Panc1 (cell line): ENCODE measurements around the gene DNER. TPM values are rescaled to one million over a fixed set of nuclear protein-coding genes. Genes with fewer than 3 reads are reported as not detected.

Experiments used
- ATAC-seq: fragments of 200-7000 bp; cut with Tn5 transposase; 2 replicates; pipeline ENCODE4 v1.9.1; 2020; ENCODE audit warnings: mild to moderate bottlenecking, moderate library complexity
- BruUV-seq: library from RNA; stranded (reverse); fragments of 400-500 nt; replicated peaks from 2 replicates; lab custom pipeline; 2021; lab: Mats Ljungman, UMichigan
- CTCF ChIA-PET: fragments of 300-600 bp; sonication (Branson Sonifier 250); formaldehyde crosslinking; loops from one replicate; lab custom pipeline; 2022; ENCODE audit warnings: antibody characterized with exemption; lab: Charles Lee
- POLR2A ChIA-PET: fragments of 300-600 bp; sonication (Branson Sonifier 250); formaldehyde crosslinking; loops from one replicate; lab custom pipeline; 2022; ENCODE audit warnings: antibody characterized with exemption; lab: Charles Lee
- DNase-seq: peaks from one replicate; pipeline ENCODE4 v3.0.0-alpha.2; 2010; ENCODE audit warnings: low read depth, low spot score
- H3K27ac ChIP-seq: 2 replicates; pipeline ENCODE4 v1.5.1; 2011; ENCODE audit warnings: mild to moderate bottlenecking, low read length, inconsistent platforms
- H3K27me3 ChIP-seq: fragments of 200-500 bp; sonication (Bioruptor generic); 2 replicates; pipeline ENCODE4 v1.6.0; 2014; ENCODE audit warnings: low read length, inconsistent platforms; ENCODE audit not compliant: control insufficient read depth, insufficient read depth
- H3K36me3 ChIP-seq: fragments of 200-500 bp; sonication (Bioruptor generic); 2 replicates; pipeline ENCODE4 v1.5.1; 2014; ENCODE audit warnings: inconsistent platforms, mild to moderate bottlenecking, low read length, moderate library complexity; ENCODE audit not compliant: control insufficient read depth, insufficient read depth
- H3K4me1 ChIP-seq: 2 replicates; pipeline ENCODE4 v1.5.1; 2011; ENCODE audit warnings: inconsistent platforms, mild to moderate bottlenecking, low read length, moderate library complexity; ENCODE audit not compliant: control insufficient read depth, insufficient read depth
- H3K4me3 ChIP-seq, 2 experiments: 2 replicates each; pipeline ENCODE4 v1.5.1; 2011 to 2012; ENCODE audit warnings: low read depth in 2 of 2, low read length in 2 of 2, mild to moderate bottlenecking in 2 of 2, inconsistent platforms in 1 of 2, moderate library complexity in 1 of 2
- H3K9me3 ChIP-seq: fragments of 200-500 bp; sonication (Bioruptor generic); 2 replicates; pipeline ENCODE4 v1.5.1; 2014; ENCODE audit warnings: low read depth, mild to moderate bottlenecking, inconsistent platforms, low read length, moderate library complexity; ENCODE audit not compliant: control insufficient read depth, insufficient read depth
- CTCF ChIP-seq: fragments of 450-650 bp; IDR thresholded peaks from 2 replicates; pipeline ENCODE4 v1.5.1; 2017; ENCODE audit warnings: mild to moderate bottlenecking
- POLR2AphosphoS5 ChIP-seq: IDR thresholded peaks from 2 replicates; pipeline ENCODE4 v1.6.1; 2012; ENCODE audit warnings: mild to moderate bottlenecking, low read depth, low read length, moderate library complexity
- SIN3A ChIP-seq: IDR thresholded peaks from 2 replicates; pipeline ENCODE4 v1.6.1; 2012; ENCODE audit warnings: low read depth, mild to moderate bottlenecking, low read length, moderate library complexity, borderline replicate concordance; ENCODE audit not compliant: insufficient read depth
- TCF7L2 ChIP-seq: IDR thresholded peaks from 2 replicates; pipeline ENCODE4 v1.6.1; 2011; ENCODE audit warnings: mild to moderate bottlenecking, low read depth, low read length, inconsistent platforms
- in situ Hi-C: cut with HindIII; loops from 2 replicates; pipeline ENCODE4 v1.10.0; 2016; ENCODE audit warnings: low sequenced_read_pairs, low pct_unique_long_range_greater_than_20kb
- intact Hi-C: fragments of 100-400 bp; cut with micrococcal nuclease; formaldehyde crosslinking; loops from one replicate; pipeline ENCODE4 v1.10.0; 2022; ENCODE audit not compliant: unreplicated experiment
- total RNA-seq: library from RNA; stranded (reverse); gene quantifications from one replicate; pipeline ENCODE4 v1.2.1, GENCODE V29; 2021; ENCODE audit not compliant: unreplicated experiment
- TF ChIP-seq, protein P1 (sequence below), 2 experiments: IDR thresholded peaks; 2 replicates each; pipeline ENCODE4 v1.6.1; 2011 to 2012; ENCODE audit warnings: low read depth in 2 of 2, control low read depth in 1 of 2, low read length in 1 of 2, mild to moderate bottlenecking in 1 of 2, moderate library complexity in 1 of 2; ENCODE audit not compliant: insufficient read depth in 1 of 2

Gene DNER
- total RNA-seq, 1 experiment from 2014 or later, result 0.31 TPM

- H3K36me3 ChIP-seq, result no peaks in the 10 kb centered on the region
- H3K9me3 ChIP-seq, result no peaks in the 10 kb centered on the region
- no peak overlapping the region for H3K27ac ChIP-seq
- intact Hi-C loops, result no loop called here
- BruUV-seq, result no TSS peak
- H3K4me1 ChIP-seq, result peaks cover 4% of the 10 kb centered on the region; the same call in 1 of the 2 replicates
- CTCF ChIA-PET, result no interaction called here
- DNase-seq, result no peak
- ATAC-seq, result peak; percentile 46; the same call in 1 of the 2 replicates
- peak overlapping the region; percentile 16 to 36; a peak in 3 of 4 replicates for H3K4me3 ChIP-seq
- H3K27me3 ChIP-seq, result peaks cover 39% of the 10 kb centered on the region
- POLR2A ChIA-PET, result no interaction called here
- TF ChIP-seq CTCF, result no peak
- in situ Hi-C loops, result no loop called here
Observed at GRCh38 chr2:229713371-229714079, 830 bp downstream of the DNER start.

DNA sequence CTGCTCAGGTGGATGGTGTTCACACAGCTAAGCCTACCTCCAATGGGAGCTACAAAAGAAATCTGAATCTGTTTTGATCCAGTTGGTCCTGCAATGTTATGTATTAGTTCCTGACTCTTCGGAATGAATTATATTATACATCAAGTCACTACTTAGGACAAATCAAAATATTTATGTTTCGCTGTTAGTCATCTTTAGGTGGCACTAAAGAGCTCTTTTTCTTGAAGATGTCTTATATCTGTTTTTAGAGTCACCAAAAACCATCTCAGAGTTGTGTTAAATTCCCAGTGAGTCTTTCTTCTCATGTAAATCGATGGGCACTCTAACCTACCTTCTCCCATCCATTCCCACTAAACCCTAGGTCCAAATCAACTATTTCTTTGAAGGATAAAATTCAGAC lies 2.2 kb downstream of the DNER start:
- H3K36me3 ChIP-seq, result no peaks in the 10 kb centered on the region
- in situ Hi-C loops, result no loop called here
- CTCF ChIA-PET, result no interaction called here
- no peak overlapping the region for H3K4me3 ChIP-seq
- peaks cover 4% of the 10 kb centered on the region; the same call in 1 of the 2 replicates for H3K4me1 ChIP-seq
- POLR2A ChIA-PET, result no interaction called here
- BruUV-seq, result no TSS peak
- H3K27me3 ChIP-seq, result peaks cover 40% of the 10 kb centered on the region
- H3K9me3 ChIP-seq, result no peaks in the 10 kb centered on the region
- peak; percentile 39 for TF ChIP-seq CTCF
- TF ChIP-seq SIN3A, result no peak
- ATAC-seq (no peak), DNase-seq (no peak)
- no peak overlapping the region for H3K27ac ChIP-seq
- intact Hi-C loops, result no loop called here

DNA sequence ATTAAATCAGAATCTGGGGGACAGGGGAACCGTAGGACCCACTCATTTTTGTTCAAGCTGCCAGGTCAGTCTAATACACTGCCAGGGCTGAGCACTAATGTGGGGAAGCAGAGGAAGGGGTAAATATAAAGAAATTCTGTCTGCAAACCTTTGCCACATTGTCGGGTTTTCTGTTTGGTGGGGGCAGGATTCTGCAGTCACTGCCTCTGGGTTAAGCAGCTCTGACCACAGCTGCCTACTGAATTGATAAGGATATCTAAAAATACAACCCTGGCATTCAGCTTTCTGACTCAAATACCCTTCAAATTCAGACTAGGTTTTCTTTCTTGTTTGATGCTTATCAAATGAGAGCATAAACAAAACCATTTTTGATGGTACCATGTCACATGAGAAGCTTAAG lies 6.0 kb downstream of the DNER start:
- POLR2A ChIA-PET, result no interaction called here
- DNase-seq, result no peak
- ATAC-seq, result no peak
- in situ Hi-C loops, result no loop called here
- Histone ChIP-seq H3K27me3 (peaks cover 44% of the 10 kb centered on the region), H3K4me3 (no peak overlapping the region), H3K4me1 (no peaks in the 10 kb centered on the region), H3K9me3 (no peaks in the 10 kb centered on the region), H3K27ac (no peak overlapping the region), H3K36me3 (no peaks in the 10 kb centered on the region)
- intact Hi-C loops, result no loop called here
- TF ChIP-seq TCF7L2, result no peak
- TF ChIP-seq POLR2AphosphoS5, result no peak
- no peak for TF ChIP-seq SIN3A
- TF ChIP-seq CTCF, result no peak
- TF ChIP-seq, protein P1, sequence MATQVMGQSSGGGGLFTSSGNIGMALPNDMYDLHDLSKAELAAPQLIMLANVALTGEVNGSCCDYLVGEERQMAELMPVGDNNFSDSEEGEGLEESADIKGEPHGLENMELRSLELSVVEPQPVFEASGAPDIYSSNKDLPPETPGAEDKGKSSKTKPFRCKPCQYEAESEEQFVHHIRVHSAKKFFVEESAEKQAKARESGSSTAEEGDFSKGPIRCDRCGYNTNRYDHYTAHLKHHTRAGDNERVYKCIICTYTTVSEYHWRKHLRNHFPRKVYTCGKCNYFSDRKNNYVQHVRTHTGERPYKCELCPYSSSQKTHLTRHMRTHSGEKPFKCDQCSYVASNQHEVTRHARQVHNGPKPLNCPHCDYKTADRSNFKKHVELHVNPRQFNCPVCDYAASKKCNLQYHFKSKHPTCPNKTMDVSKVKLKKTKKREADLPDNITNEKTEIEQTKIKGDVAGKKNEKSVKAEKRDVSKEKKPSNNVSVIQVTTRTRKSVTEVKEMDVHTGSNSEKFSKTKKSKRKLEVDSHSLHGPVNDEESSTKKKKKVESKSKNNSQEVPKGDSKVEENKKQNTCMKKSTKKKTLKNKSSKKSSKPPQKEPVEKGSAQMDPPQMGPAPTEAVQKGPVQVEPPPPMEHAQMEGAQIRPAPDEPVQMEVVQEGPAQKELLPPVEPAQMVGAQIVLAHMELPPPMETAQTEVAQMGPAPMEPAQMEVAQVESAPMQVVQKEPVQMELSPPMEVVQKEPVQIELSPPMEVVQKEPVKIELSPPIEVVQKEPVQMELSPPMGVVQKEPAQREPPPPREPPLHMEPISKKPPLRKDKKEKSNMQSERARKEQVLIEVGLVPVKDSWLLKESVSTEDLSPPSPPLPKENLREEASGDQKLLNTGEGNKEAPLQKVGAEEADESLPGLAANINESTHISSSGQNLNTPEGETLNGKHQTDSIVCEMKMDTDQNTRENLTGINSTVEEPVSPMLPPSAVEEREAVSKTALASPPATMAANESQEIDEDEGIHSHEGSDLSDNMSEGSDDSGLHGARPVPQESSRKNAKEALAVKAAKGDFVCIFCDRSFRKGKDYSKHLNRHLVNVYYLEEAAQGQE (IDR thresholded peaks at IDR 0.05; ENCODE audit: insufficient read depth in 1 of 2, low read depth in 2 of 2, low read length in 1 of 2), result no peak
- CTCF ChIA-PET, result no interaction called here
- BruUV-seq, result no TSS peak
